ENCODE measurements around the gene NPSR1.
"Not testable (repeated sequence)": the region's sequence is repeated elsewhere in the genome, so short reads cannot be mapped to it uniquely, and the experiment has no call there.

GRCh38 chr7:34628618-34629017, 29.4 kb upstream of the NPSR1 start:
- not testable (repeated sequence) for TF ChIP-seq POLR2A, CTCF (IDR thresholded peaks at IDR 0.05)

Data from heart left ventricle (tissue), 13 donors.